SJCRH30 (cell line): Measurements from ENCODE around the gene ZNF682. TPM values are rescaled to one million over a fixed set of nuclear protein-coding genes. Genes with fewer than 3 reads are reported as not detected.
"Not testable (repeated sequence)": the region's sequence is repeated elsewhere in the genome, so short reads cannot be mapped to it uniquely, and the experiment has no call there.

Experiments
- DNase-seq, 2 experiments: peaks; one replicate each; pipeline ENCODE4 v3.0.0-alpha.2; 2015 to 2020
- H3K27ac ChIP-seq: fragments of 250-450 bp; sonication (Bioruptor Pico); 2 replicates; pipeline ENCODE4 v1.5.1; 2020; ENCODE audit warnings: mild to moderate bottlenecking, moderate library complexity
- H3K27me3 ChIP-seq: fragments of 250-450 bp; sonication (Bioruptor Pico); 2 replicates; pipeline ENCODE4 v1.5.1; 2020; ENCODE audit warnings: mild to moderate bottlenecking, moderate library complexity
- H3K36me3 ChIP-seq: fragments of 250-450 bp; sonication (Bioruptor Pico); 2 replicates; pipeline ENCODE4 v1.5.1; 2020; ENCODE audit warnings: mild to moderate bottlenecking, moderate library complexity
- H3K4me1 ChIP-seq: fragments of 250-450 bp; sonication (Bioruptor Pico); 2 replicates; pipeline ENCODE4 v1.5.1; 2020; ENCODE audit warnings: mild to moderate bottlenecking, moderate library complexity
- H3K4me3 ChIP-seq: fragments of 250-450 bp; sonication (Bioruptor Pico); 2 replicates; pipeline ENCODE4 v1.5.1; 2020; ENCODE audit warnings: mild to moderate bottlenecking, moderate library complexity
- H3K9me3 ChIP-seq: fragments of 250-450 bp; sonication (Bioruptor Pico); replicated peaks from 2 replicates; pipeline ENCODE4 v1.5.1; 2020; ENCODE audit warnings: mild to moderate bottlenecking, moderate library complexity
- total RNA-seq: library from RNA; depleted of rRNA; stranded (reverse); fragments of >200 nt; shearing (Covaris generic); gene quantifications from 2 replicates; pipeline ENCODE4 v1.2.3, GENCODE V29; 2014

ZNF682 gene
- total RNA-seq, 1 experiment from 2014 or later = 11.7 TPM

GRCh38 chr19:20051841-20052768 lies 12.8 kb upstream of the ZNF682 start:
- Histone ChIP-seq H3K27me3 (no peaks in the 10 kb centered on the region), H3K27ac (peak overlapping the region; percentile 63), H3K9me3 (0 out of 2 replicates have a peak, but pooled peaks cover 7% of the 10 kb centered on the region), H3K4me3 (peak overlapping the region; percentile 66), H3K4me1 (0 out of 2 replicates have a peak, but pooled peaks cover 3% of the 10 kb centered on the region), H3K36me3 (no peaks in the 10 kb centered on the region)
- peak; percentile 96 to 98 for DNase-seq

GRCh38 chr19:20045742-20046141 lies 6.4 kb upstream of the ZNF682 start:
- not testable (repeated sequence) for H3K4me3 ChIP-seq, H3K36me3 ChIP-seq, H3K27ac ChIP-seq, H3K4me1 ChIP-seq, H3K27me3 ChIP-seq, DNase-seq, H3K9me3 ChIP-seq

- no peak for DNase-seq
- no peak overlapping the region for H3K27ac ChIP-seq
Measured at GRCh38 chr19:20044663-20045062, 5.4 kb upstream of the ZNF682 start.

GRCh38 chr19:20038358-20039202 lies 725 bp downstream of the ZNF682 start:
- Histone ChIP-seq H3K27ac (peak overlapping the region; percentile 78), H3K4me3 (peak overlapping the region; percentile 80), H3K9me3 (0 out of 2 replicates have a peak, but pooled peaks cover 4% of the 10 kb centered on the region), H3K27me3 (no peaks in the 10 kb centered on the region), H3K36me3 (peaks cover 31% of the 10 kb centered on the region), H3K4me1 (no peaks in the 10 kb centered on the region)
- no peak for DNase-seq

More at GRCh38 chr19:20044663-20045062, 5.4 kb upstream of the ZNF682 start:
- H3K4me1 ChIP-seq = no peaks in the 10 kb centered on the region
- H3K36me3 ChIP-seq = no peaks in the 10 kb centered on the region
- no peak overlapping the region for H3K4me3 ChIP-seq
- H3K9me3 ChIP-seq = 0 out of 2 replicates have a peak, but pooled peaks cover 4% of the 10 kb centered on the region
- no peaks in the 10 kb centered on the region for H3K27me3 ChIP-seq

GRCh38 chr19:20035935-20036334 lies 3.4 kb downstream of the ZNF682 start:
- Histone ChIP-seq H3K27me3 (no peaks in the 10 kb centered on the region), H3K9me3 (0 out of 2 replicates have a peak, but pooled peaks cover 7% of the 10 kb centered on the region), H3K36me3 (peaks cover 50% of the 10 kb centered on the region), H3K4me3 (no peak overlapping the region), H3K27ac (no peak overlapping the region), H3K4me1 (no peaks in the 10 kb centered on the region)
- DNase-seq = no peak

- no peaks in the 10 kb centered on the region for H3K4me1 ChIP-seq
- H3K27ac ChIP-seq = no peak overlapping the region
- no peak for DNase-seq
- peaks cover 54% of the 10 kb centered on the region for H3K36me3 ChIP-seq
- peaks cover 4% of the 10 kb centered on the region; the same call in 1 of the 2 replicates for H3K9me3 ChIP-seq
- no peak overlapping the region for H3K4me3 ChIP-seq
- no peaks in the 10 kb centered on the region for H3K27me3 ChIP-seq
Measured at GRCh38 chr19:20028611-20029010, 10.7 kb downstream of the ZNF682 start.

- Histone ChIP-seq H3K36me3 (peaks cover 71% of the 10 kb centered on the region), H3K4me1 (no peaks in the 10 kb centered on the region), H3K27ac (no peak overlapping the region), H3K4me3 (no peak overlapping the region), H3K9me3 (peaks cover 44% of the 10 kb centered on the region), H3K27me3 (no peaks in the 10 kb centered on the region)
- DNase-seq = no peak
Measured at GRCh38 chr19:20005741-20006140, 33.6 kb downstream of the ZNF682 start.

- H3K4me1 ChIP-seq = no peaks in the 10 kb centered on the region
- H3K4me3 ChIP-seq = no peak overlapping the region
- H3K27me3 ChIP-seq = no peaks in the 10 kb centered on the region
- H3K9me3 ChIP-seq = peaks cover 6% of the 10 kb centered on the region
- peaks cover 4% of the 10 kb centered on the region for H3K36me3 ChIP-seq
- H3K27ac ChIP-seq = no peak overlapping the region
- peak; percentile 30 to 54 for DNase-seq
Measured at GRCh38 chr19:19997656-19998268, 41.5 kb downstream of the ZNF682 start.

- H3K4me3 ChIP-seq = no peak overlapping the region
- H3K27ac ChIP-seq = no peak overlapping the region
- H3K27me3 ChIP-seq = no peaks in the 10 kb centered on the region
- no peaks in the 10 kb centered on the region for H3K4me1 ChIP-seq
- DNase-seq = no peak
- peaks cover 5% of the 10 kb centered on the region for H3K9me3 ChIP-seq
- no peaks in the 10 kb centered on the region for H3K36me3 ChIP-seq
Measured at GRCh38 chr19:19966862-19967261, 72.4 kb downstream of the ZNF682 start.

- not testable (repeated sequence) for H3K9me3 ChIP-seq, DNase-seq, H3K27me3 ChIP-seq, H3K4me1 ChIP-seq, H3K4me3 ChIP-seq, H3K36me3 ChIP-seq, H3K27ac ChIP-seq
Measured at GRCh38 chr19:19966126-19966525, 73.2 kb downstream of the ZNF682 start.

GRCh38 chr19:19964416-19964815 lies 74.9 kb downstream of the ZNF682 start:
- H3K4me3 ChIP-seq = no peak overlapping the region
- DNase-seq = no peak
- no peaks in the 10 kb centered on the region for H3K4me1 ChIP-seq
- H3K27me3 ChIP-seq = no peaks in the 10 kb centered on the region
- H3K9me3 ChIP-seq = peaks cover 5% of the 10 kb centered on the region
- H3K27ac ChIP-seq = no peak overlapping the region
- no peaks in the 10 kb centered on the region for H3K36me3 ChIP-seq

GRCh38 chr19:19959151-19959799 lies 80.0 kb downstream of the ZNF682 start:
- peak; percentile 69 to 80 for DNase-seq
- H3K4me1 ChIP-seq, H3K27ac ChIP-seq, H3K9me3 ChIP-seq, H3K27me3 ChIP-seq, H3K36me3 ChIP-seq, H3K4me3 ChIP-seq: not testable (repeated sequence)

GRCh38 chr19:19957766-19958165 lies 81.5 kb downstream of the ZNF682 start:
- not testable (repeated sequence) for H3K27ac ChIP-seq, H3K27me3 ChIP-seq, H3K36me3 ChIP-seq, DNase-seq, H3K9me3 ChIP-seq, H3K4me3 ChIP-seq, H3K4me1 ChIP-seq

GRCh38 chr19:19956434-19957075 lies 82.8 kb downstream of the ZNF682 start:
- no peak overlapping the region for H3K27ac ChIP-seq
- H3K4me3 ChIP-seq = no peak overlapping the region
- no peaks in the 10 kb centered on the region for H3K4me1 ChIP-seq
- H3K9me3 ChIP-seq = no peaks in the 10 kb centered on the region
- no peaks in the 10 kb centered on the region for H3K36me3 ChIP-seq
- peak in 1 of 2 experiments; percentile 26 for DNase-seq
- H3K27me3 ChIP-seq = no peaks in the 10 kb centered on the region
